CD4-positive, alpha-beta T cell treated with Interleukin-1 beta for 1 hour (primary cell): ENCODE results near the gene CLASP2.
"Not testable (repeated sequence)": the region's sequence is repeated elsewhere in the genome, so short reads cannot be mapped to it uniquely, and the experiment has no call there.

ENCODE experiments used
- DNase-seq, 2 donors: peaks; one replicate each; pipeline ENCODE4 v3.0.0-alpha.2; 2020 to 2022

CLASP2 gene

GRCh38 chr3:33538678-33539339, 179.2 kb downstream of the CLASP2 start:
- no peak for DNase-seq

- DNase-seq = no peak
Observed at GRCh38 chr3:33537133-33537532, 180.9 kb downstream of the CLASP2 start.

- DNase-seq = no peak
Observed at GRCh38 chr3:33526787-33527186, 191.3 kb downstream of the CLASP2 start.

- no peak for DNase-seq
Observed at GRCh38 chr3:33525232-33525631, 192.8 kb downstream of the CLASP2 start.

GRCh38 chr3:33523093-33523667, 194.9 kb downstream of the CLASP2 start:
- DNase-seq = no peak

- no peak for DNase-seq
Observed at GRCh38 chr3:33521736-33522135, 196.3 kb downstream of the CLASP2 start.

GRCh38 chr3:33513262-33513863, 204.7 kb downstream of the CLASP2 start:
- DNase-seq = no peak

- no peak for DNase-seq
Observed at GRCh38 chr3:33505027-33505426, 213.0 kb downstream of the CLASP2 start.

GRCh38 chr3:33496449-33496848, 221.6 kb downstream of the CLASP2 start:
- DNase-seq = no peak

- no peak for DNase-seq
Observed at GRCh38 chr3:33491721-33492120, 226.3 kb downstream of the CLASP2 start.

- no peak for DNase-seq
Observed at GRCh38 chr3:33490641-33491241, 227.3 kb downstream of the CLASP2 start.

- DNase-seq = no peak
Observed at GRCh38 chr3:33488683-33489082, 229.4 kb downstream of the CLASP2 start.

- DNase-seq = no peak
Observed at GRCh38 chr3:33488246-33488645, 229.8 kb downstream of the CLASP2 start.

GRCh38 chr3:33482111-33482521, 235.9 kb downstream of the CLASP2 start:
- DNase-seq = no peak

GRCh38 chr3:33474896-33475295, 243.2 kb downstream of the CLASP2 start:
- DNase-seq = no peak

GRCh38 chr3:33473813-33474212, 244.2 kb downstream of the CLASP2 start:
- DNase-seq = no peak

GRCh38 chr3:33467786-33468185, 250.3 kb downstream of the CLASP2 start:
- no peak for DNase-seq

GRCh38 chr3:33461097-33461496, 257.0 kb downstream of the CLASP2 start:
- no peak for DNase-seq

- DNase-seq = not testable (repeated sequence)
Observed at GRCh38 chr3:33459577-33459976, 258.5 kb downstream of the CLASP2 start.

GRCh38 chr3:33458446-33458845, 259.6 kb downstream of the CLASP2 start:
- no peak for DNase-seq

GRCh38 chr3:33456756-33457155, 261.3 kb downstream of the CLASP2 start:
- DNase-seq = no peak

- no peak for DNase-seq
Observed at GRCh38 chr3:33453331-33453761, 264.7 kb downstream of the CLASP2 start.

- not testable (repeated sequence) for DNase-seq
Observed at GRCh38 chr3:33451994-33452393, 266.1 kb downstream of the CLASP2 start.

GRCh38 chr3:33447958-33448357, 270.1 kb downstream of the CLASP2 start:
- no peak for DNase-seq
